Activated CD4-positive, CD25-positive, alpha-beta regulatory T cell treated with anti-CD3 and anti-CD28 coated beads, Interleukin-2, amount 50 U/mL, for 24 hours (primary cell): Measurements from ENCODE around the gene PARVA.

Source experiments
- ATAC-seq, 2 donors: fragments of 150-1000 bp; cut with Tn5 transposase; one replicate each; pipeline ENCODE4 v1.10.0; 2021; ENCODE audit warnings: mild to moderate bottlenecking in 1 of 2, moderate library complexity in 1 of 2

The PARVA gene

GRCh38 chr11:12434325-12434654 lies 56.9 kb downstream of the PARVA start:
- ATAC-seq, result no peak

- no peak for ATAC-seq
Observed at GRCh38 chr11:12435264-12435663, 57.9 kb downstream of the PARVA start.

GRCh38 chr11:12436266-12436665 lies 58.9 kb downstream of the PARVA start:
- no peak for ATAC-seq

DNA sequence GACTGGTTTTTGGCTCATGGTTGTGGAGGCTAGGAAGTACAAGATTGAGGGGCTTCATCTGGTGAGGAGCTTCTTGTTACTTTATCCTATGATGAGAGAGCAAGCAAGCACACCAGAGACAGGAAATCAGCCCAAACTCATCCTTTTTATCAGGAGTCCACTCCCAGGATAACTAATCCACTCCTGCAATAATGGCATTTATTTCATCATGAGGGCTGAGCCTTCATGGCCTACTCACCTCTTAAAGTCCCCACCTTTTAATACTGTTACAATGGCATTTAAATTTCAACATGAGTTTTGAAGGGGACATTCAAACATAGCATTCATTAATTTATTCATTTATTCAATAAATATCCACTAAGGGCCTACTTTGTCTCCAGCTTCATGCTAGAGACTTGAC lies 60.9 kb downstream of the PARVA start:
- ATAC-seq, result no peak

DNA sequence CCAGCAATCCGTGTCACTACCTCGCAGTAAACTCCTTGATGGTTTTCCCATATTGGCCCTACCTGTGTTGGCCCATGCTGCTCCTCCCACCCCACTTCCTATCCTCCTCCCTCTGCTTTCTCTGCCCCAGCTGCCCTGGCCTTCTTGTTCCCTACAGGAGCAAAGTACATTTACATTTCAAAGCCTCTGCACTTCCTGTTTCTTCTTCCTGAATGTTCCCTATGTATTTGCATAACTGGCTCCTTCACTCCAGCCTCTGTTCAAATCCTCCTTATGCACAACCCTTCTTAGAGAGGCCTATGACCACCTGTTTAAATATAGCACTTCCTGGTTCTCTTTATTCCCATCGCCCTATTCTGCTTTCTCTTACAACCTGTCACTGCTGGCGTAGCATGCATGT lies 62.2 kb downstream of the PARVA start:
- no peak for ATAC-seq

DNA sequence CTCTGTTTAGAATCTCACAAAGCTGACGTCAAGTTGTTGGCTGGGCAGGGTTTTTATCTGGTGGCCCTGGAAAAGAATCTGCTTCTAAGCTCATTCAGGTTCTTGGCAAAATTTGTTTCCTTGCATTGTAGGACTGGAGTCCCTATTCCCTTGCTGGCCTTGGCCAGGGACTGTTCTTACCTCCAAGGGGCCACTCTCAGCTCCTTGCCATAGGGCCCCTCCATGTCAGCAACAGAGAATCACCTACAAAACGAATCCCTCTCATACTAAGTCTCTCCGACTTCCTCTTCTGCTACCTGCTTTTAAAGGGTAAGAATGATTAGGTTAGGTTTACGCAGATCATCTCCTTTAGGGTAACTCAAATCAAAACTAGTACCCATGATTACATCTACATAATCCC lies 63.2 kb downstream of the PARVA start:
- ATAC-seq, result no peak

DNA sequence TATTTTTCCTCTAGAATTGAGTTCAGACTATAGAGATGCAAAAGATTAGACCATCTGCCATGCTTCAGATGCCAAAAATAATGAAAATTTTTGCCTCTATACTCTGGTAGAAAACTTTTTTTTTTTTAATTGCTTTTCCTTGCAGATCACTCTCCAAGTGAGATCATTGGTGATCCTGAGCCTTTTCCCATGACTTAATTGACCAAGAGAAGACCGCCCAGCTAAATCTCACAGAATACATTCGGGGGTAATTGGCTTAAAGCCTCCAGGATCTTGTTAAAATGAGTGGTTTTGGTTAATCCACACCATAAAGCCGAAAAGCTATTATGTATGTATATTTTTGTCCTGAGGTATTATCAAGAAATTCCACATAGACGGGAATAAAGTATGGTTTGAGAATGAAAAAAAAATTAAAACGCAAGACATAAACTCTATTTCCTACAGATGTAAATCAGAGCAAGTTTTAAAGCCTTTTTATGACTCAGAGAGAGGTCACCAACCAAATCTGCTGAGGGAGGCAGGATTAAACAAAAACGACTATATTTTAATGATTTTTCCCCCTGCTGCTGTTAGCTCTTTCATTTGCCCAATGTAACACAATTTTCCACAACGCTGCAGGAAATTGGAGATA lies 64.0 kb downstream of the PARVA start:
- no peak for ATAC-seq

DNA sequence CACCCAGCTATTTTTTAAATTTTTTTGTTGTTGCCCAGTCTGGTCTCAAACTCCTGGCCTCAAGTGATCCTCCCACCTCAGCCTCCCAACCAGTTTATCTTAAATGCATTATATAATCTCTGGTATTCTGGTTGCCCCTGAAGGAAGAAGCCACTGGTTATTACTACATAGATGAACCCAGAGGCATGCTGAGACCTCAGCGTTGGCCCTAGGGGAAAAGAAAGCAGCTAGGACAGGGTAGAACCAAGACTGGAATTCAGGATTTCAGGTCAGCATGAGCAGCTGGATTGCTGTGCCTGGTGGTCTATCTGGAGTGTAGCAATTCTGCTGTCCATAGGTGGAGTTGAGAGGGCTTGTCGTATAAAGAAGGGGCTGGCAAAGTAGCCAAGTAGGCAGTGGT lies 67.2 kb downstream of the PARVA start:
- ATAC-seq, result no peak

GRCh38 chr11:12445001-12445400 lies 67.6 kb downstream of the PARVA start:
- ATAC-seq, result no peak

- no peak for ATAC-seq
Observed at GRCh38 chr11:12446863-12447262, 69.5 kb downstream of the PARVA start.

DNA sequence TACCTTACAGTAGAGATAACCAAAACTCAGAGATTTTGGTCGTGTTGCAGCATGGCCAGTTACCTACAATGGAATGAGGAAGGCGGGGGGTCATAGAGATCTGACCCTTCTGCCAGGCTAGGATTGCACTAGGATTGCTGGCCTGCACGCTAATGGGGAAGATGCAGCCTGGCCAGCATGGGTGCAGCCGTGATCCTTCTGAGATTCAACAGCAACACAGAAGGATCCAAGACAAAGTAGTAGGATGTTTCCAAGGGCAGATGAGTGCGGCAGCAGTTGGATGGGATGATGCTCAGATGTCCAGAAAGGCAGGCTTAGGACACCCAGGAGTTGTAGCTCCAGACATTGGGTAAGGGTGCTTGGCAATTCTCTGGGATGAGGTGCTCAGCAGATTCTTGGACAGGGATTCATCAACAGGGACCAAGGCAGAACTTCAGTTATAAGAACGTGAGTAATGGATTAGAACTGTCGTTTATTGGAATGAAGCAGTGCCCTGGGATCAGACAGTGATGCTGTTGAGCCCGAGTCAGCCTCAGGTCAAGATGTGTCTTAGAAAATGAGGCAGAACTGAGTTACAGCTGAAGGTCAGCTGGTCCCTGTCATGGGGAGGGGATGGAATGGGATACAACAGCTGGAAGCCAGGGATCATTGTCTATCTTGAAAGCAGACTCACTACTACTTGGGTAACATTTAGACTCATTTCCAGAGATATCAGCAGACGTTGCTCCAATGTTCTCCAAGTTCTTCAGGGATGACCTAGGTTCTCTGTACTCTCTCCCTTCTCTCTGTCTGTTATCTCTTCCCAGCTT lies 71.0 kb downstream of the PARVA start:
- no peak for ATAC-seq

DNA sequence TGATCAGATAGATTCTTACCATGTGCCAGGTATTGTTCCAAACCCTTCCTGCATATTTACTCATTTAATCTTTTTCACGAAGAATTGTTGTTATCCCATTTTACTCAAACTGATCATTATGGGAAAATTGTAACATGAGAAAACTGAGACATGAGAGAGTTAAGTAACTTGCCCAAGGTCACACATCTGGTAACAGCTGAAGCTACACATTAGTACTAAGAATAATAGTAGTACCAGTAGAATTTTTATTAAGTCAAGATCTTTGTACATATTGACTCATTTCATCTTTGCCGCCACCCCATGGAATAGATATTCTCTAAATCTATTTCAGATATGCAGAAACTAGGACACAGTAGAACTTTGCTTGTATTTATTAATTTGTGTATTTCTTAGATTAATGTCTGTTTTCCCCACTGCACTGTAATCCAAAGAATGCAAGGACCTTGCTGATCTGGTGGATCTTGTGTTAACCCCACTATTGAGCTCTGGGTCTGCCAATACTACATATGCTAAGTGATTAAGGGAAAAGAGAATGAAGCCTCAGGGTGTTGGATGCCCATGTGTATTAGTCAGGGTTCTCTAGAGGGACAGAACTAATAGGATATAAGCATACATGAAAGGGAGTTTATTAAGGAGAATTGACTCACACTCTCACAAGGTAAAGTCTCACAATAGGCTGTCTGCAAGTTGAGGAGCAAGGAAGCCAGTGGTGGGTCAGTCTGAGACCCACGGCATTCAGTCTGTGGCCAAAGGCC lies 72.8 kb downstream of the PARVA start:
- ATAC-seq, result no peak

GRCh38 chr11:12451179-12451814 lies 73.9 kb downstream of the PARVA start:
- no peak for ATAC-seq

DNA sequence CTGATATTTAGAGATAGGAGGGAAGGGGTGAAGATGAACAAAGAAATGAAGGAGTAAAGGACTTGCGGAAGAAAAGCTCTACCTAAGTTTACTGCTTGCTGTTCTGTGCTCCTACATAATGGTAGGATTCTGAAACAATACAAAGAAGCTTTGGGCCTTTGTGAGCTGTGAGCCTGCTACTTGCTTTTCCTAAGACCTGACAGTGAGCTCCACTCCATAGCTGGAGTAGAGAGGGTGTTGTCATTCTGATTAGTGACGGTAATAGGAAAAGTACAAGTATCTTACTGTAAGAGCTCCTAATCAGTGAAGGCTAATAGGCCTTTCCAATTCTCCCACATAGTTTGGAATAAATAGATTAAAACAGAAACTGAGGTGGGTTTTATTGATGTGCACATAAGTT lies 75.9 kb downstream of the PARVA start:
- no peak for ATAC-seq

GRCh38 chr11:12454782-12455181 lies 77.4 kb downstream of the PARVA start:
- no peak for ATAC-seq

GRCh38 chr11:12455938-12456337 lies 78.6 kb downstream of the PARVA start:
- no peak for ATAC-seq

- no peak for ATAC-seq
Observed at GRCh38 chr11:12456651-12457579, 79.5 kb downstream of the PARVA start.

GRCh38 chr11:12458042-12458441 lies 80.7 kb downstream of the PARVA start:
- ATAC-seq, result no peak

DNA sequence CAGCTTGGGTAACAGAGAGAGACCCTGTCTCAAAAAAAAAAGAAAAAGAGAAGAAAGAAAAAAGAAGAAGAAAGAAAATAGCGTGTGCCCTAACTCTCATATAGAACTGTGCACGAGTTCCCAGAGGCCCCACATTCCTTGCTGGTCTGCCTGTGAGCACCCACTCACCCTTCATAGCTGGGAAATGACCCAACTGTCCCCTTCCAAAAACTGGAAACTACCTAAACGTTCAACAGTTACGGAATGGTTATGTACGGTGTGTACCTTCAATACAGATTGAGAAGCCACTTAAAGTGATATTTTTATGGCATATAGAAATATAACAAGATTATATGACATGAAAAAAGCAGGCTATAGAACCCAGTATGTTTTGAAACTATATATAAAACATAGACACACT lies 82.0 kb downstream of the PARVA start:
- ATAC-seq, result no peak

- no peak for ATAC-seq
Observed at GRCh38 chr11:12459865-12460444, 82.6 kb downstream of the PARVA start.

DNA sequence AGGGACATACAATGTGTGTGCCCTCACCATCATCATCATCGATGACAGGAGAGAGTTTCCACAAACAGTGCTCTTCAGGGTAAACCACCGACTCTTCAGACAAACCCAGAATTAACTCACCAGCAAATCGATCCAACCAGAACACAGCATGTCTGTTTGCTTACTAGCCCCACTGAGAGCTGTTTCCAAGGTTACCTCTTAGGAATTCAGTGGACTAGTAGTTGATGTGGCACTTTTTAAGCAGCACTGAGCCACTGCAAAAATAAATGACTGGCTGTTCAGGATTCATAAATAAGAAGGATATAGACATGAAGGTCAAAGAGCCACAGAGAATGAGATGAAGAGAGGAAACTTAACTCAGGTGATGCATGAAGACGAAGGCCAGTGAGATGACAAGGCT lies 83.1 kb downstream of the PARVA start:
- ATAC-seq, result no peak

DNA sequence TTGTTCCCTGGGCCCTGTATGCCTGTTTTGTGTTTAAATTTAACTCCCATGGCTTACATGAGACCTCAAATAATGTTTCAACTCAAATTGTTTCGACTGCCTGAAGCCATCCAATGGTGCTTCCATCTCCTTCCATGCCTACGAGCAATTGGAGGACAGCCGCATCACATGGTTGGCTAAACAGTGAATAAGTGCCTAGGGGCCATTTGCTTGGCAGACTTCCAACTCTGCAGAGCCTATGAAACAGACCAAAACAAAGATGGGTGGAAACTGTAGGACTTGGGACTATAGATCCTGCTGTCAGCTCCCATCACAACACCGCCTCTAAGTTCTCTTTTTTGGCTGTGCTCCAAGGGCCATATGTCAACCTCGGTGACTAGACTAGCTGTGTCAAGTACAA lies 84.1 kb downstream of the PARVA start:
- ATAC-seq, result no peak
